ENCODE data around the gene FAM170B. TPM values are rescaled to one million over a fixed set of nuclear protein-coding genes. Genes with fewer than 3 reads are reported as not detected.

The FAM170B gene
- total RNA-seq, 1 donor from 2014 or later = not detected

DNA sequence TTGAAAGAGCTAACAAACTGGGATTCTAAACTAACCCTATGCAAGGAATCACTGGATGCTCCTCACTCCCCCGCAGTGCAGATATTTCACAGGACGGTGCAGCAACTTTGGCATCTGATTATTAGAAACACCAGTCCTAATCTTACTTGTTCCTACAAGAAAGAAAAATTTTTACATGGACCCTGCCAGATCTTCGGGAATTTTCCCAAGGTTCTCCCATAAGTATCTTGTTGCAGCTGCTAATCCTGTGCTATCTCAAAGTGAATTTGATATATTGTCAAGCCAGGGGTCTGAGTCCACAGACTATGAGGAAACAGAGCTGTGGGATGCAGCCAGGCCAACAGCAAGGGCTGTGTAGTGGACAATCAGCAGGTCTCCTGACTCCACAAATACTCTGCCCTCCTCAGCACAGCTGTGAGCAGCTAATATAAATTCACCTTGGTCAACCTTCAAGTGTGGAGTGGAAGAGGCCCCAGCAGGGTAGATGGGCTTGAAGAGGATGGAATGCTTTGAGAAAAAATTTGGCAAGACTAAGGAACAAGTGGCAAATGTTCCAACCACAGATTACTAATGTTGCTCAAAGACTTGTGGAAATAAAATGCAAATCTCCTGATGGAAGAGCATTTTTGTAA lies 44.1 kb downstream of the FAM170B start:
- intact Hi-C loops (cut with micrococcal nuclease) = no loop called here
- Mint-ChIP-seq H3K4me3 (no peak overlapping the region), H3K27ac (no peak overlapping the region), H3K36me3 (ENCODE audit: low read depth) (no peaks in the 10 kb centered on the region), H3K9me3 (peaks cover 5% of the 10 kb centered on the region), H3K4me1 (no peaks in the 10 kb centered on the region), H3K27me3 (peaks cover 5% of the 10 kb centered on the region)
- DNase-seq = no peak

DNA sequence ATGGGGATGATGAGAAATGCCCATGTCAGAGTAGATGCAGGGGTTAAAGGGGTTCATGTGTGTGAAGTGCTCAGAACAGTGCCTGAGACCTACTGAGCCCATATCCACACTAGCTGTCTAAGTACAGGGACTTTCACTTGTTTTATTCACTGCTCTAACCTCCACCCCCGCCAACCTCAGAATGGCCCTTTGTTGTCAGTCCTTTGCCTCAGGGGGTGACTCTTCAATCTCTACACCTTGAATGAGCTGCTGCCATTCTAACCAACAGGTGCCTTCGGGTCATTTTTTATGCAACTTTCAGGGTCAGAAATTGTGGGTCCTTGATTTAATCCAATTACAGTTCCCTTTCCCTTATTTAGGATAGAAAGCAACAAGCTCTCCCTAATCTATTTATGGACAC lies 44.7 kb downstream of the FAM170B start:
- peaks cover 5% of the 10 kb centered on the region for H3K27me3 Mint-ChIP-seq
- no peak overlapping the region for H3K27ac Mint-ChIP-seq
- no peak overlapping the region for H3K4me3 Mint-ChIP-seq
- intact Hi-C loops (cut with micrococcal nuclease) = no loop called here
- no peak for DNase-seq
- peaks cover 5% of the 10 kb centered on the region for H3K9me3 Mint-ChIP-seq
- no peaks in the 10 kb centered on the region for H3K4me1 Mint-ChIP-seq
- H3K36me3 Mint-ChIP-seq (ENCODE audit: low read depth) = no peaks in the 10 kb centered on the region

DNA sequence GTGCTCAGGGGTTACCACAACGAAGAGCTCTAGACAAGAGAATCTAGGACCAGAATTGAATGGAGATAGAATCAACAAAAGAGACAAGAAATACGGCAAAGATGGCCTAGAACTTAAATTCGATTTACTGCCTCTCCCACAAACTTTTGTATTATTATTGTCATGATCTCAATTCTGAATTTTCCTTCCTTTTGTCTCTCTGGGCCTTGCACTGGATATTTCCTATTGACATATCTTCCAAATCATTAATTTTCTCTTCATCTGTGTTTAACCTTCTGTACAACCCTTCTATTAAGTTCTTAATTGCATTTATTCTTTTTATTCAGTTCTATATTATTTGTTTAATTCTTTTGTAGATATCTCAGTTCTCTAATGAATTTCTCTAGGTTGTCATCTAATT lies 46.9 kb downstream of the FAM170B start:
- H3K36me3 Mint-ChIP-seq (ENCODE audit: low read depth) = no peaks in the 10 kb centered on the region
- no peak for DNase-seq
- intact Hi-C loops (cut with micrococcal nuclease) = no loop called here
- H3K9me3 Mint-ChIP-seq = peaks cover 5% of the 10 kb centered on the region
- no peak overlapping the region for H3K4me3 Mint-ChIP-seq
- H3K4me1 Mint-ChIP-seq = no peaks in the 10 kb centered on the region
- peaks cover 5% of the 10 kb centered on the region for H3K27me3 Mint-ChIP-seq
- H3K27ac Mint-ChIP-seq = no peak overlapping the region

DNA sequence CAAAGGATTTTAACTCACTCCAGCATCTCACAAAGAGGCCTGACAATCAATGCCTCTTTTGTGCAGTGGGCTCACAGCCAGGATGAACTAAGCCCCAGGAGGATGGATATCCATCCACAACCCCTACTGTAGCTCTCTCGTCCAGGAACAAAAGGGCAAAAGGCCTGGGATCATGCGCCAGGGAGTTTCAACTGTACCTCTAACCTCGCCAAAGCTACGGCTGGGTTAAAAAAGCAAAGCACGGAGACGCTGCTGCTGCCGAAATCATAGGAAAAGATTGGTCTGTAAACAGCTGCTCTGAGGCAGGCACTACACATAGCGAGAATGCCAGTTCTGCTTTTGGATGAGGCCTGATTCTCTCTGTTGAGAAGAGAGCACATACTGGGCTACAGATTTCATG lies 50.6 kb downstream of the FAM170B start:
- H3K9me3 Mint-ChIP-seq = peaks cover 5% of the 10 kb centered on the region
- DNase-seq = no peak
- intact Hi-C loops (cut with micrococcal nuclease) = no loop called here
- no peak overlapping the region for H3K27ac Mint-ChIP-seq
- peaks cover 5% of the 10 kb centered on the region for H3K27me3 Mint-ChIP-seq
- no peaks in the 10 kb centered on the region for H3K36me3 Mint-ChIP-seq (ENCODE audit: low read depth)
- peaks cover 9% of the 10 kb centered on the region for H3K4me1 Mint-ChIP-seq
- H3K4me3 Mint-ChIP-seq = no peak overlapping the region

DNA sequence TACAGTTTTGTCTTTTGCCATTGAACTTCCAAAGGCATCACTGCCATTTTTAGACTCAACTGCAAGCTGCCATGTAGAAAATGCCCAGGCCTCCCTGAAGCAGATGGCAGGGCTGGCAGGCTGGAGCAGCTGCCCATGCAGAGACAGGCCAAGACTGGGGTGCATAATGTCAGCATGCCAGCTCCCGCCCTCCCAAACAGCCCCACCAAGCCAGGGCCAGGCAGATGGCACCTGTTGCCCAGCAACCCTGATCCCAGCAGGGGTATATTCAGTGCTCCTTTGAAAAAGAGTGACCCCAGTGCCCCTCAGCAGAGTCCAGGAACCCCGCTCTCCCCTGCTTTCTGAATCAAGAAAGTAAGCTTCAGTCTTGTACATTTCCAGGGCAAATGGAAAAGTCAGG lies 51.1 kb downstream of the FAM170B start:
- no peak for DNase-seq
- Mint-ChIP-seq H3K4me3 (no peak overlapping the region), H3K4me1 (peaks cover 11% of the 10 kb centered on the region), H3K9me3 (peaks cover 5% of the 10 kb centered on the region), H3K27ac (no peak overlapping the region), H3K36me3 (ENCODE audit: low read depth) (no peaks in the 10 kb centered on the region), H3K27me3 (peaks cover 5% of the 10 kb centered on the region)
- intact Hi-C loops (cut with micrococcal nuclease) = no loop called here

DNA sequence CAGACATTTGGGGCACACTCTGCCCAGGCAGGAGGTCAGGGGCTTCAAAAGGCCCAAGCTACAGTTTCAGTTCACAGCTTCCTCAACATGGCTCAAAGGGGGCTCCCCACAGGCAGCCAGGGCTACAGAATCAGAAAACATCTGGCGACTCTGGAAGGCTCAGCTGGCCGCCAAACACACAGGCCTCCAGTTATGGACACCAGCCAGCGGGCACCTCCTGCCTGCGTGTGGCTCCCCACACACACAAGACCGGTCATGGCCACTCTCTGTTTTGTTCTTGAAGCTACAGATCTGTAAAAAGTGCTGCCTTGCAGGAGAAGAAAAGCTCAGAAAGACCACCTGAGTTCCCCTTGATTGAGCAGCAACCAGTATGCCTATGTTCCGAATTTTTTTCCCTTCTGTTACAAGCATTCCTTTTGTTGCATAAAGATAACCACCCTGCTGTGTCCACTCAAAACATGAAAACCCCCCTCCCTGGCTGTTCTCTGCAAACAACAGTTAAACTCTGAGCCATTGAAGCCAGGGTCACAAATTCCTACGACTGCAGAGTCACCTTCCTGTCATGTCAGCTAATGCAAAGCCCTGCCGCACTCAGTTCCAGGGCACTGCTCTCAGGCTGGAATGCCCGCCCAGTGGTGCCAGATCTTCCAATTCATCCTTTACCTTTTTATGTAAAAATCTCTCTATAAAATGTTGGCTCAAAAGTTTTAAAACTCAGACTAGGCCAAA lies 52.1 kb downstream of the FAM170B start:
- Mint-ChIP-seq H3K36me3 (ENCODE audit: low read depth) (no peaks in the 10 kb centered on the region), H3K27ac (no peak overlapping the region), H3K4me3 (no peak overlapping the region), H3K4me1 (peaks cover 20% of the 10 kb centered on the region), H3K9me3 (no peaks in the 10 kb centered on the region), H3K27me3 (peaks cover 8% of the 10 kb centered on the region)
- intact Hi-C loops (cut with micrococcal nuclease) = no loop called here
- no peak for DNase-seq

Other genes with a start within 250 kb of the FAM170B start
- not detected in 2 replicates for gene LRRC18, start 194.2 kb downstream of the FAM170B start, total RNA-seq
- gene VSTM4, start 18.5 kb downstream of the FAM170B start, total RNA-seq = 0.50 and 0.63 TPM in 2 replicates
- 34.3 and 36.4 TPM in 2 replicates for gene TMEM273, start 54.4 kb upstream of the FAM170B start, total RNA-seq
- gene C10orf71, start 165.1 kb upstream of the FAM170B start, total RNA-seq = not detected in 2 replicates